Neural progenitor cell (in vitro differentiated cells): Measurements from ENCODE around the gene TEX13A.

Experiments used
- CTCF ChIP-seq: fragments of 200-600 bp; sonication (generic); IDR thresholded peaks from 2 replicates; pipeline ENCODE4 v1.5.1; 2017; ENCODE audit warnings: antibody characterized with exemption, mild to moderate bottlenecking
- EZH2 ChIP-seq: fragments of 200-600 bp; sonication (generic); IDR thresholded peaks from 2 replicates; pipeline ENCODE4 v1.6.1; 2017; ENCODE audit warnings: antibody characterized with exemption, mild to moderate bottlenecking, moderate library complexity

- TF ChIP-seq CTCF (no peak), EZH2 (no peak)
These were observed 880 bp upstream of the TEX13A start for GRCh38 chrX:105221374-105221773.
